Measurements from ENCODE around the gene AKR7A2.

AKR7A2 gene

GRCh38 chr1:19312782-19313635, 1.1 kb upstream of the AKR7A2 start:
- no peak for TF ChIP-seq CTCF (IDR thresholded peaks at IDR 0.05; ENCODE audit: low read depth, low read length, missing control alignments)
- DNase-seq (ENCODE audit: low read depth), result no peak
- H3K4me3 ChIP-seq (ENCODE audit: low read depth, low read length), result peak overlapping the region; percentile 76

- no peak for TF ChIP-seq CTCF (IDR thresholded peaks at IDR 0.05; ENCODE audit: low read depth, low read length, missing control alignments)
- no peak for DNase-seq (ENCODE audit: low read depth)
- H3K4me3 ChIP-seq (ENCODE audit: low read depth, low read length), result peak overlapping the region; percentile 88
Measured at GRCh38 chr1:19311503-19311930, 427 bp downstream of the AKR7A2 start.

- no peak for TF ChIP-seq CTCF (IDR thresholded peaks at IDR 0.05; ENCODE audit: low read depth, low read length, missing control alignments)
- peak overlapping the region; percentile 88 for H3K4me3 ChIP-seq (ENCODE audit: low read depth, low read length)
- no peak for DNase-seq (ENCODE audit: low read depth)
Measured at GRCh38 chr1:19310720-19311502, 1.0 kb downstream of the AKR7A2 start.

- TF ChIP-seq CTCF (IDR thresholded peaks at IDR 0.05; ENCODE audit: low read depth, low read length, missing control alignments), result no peak
- no peak for DNase-seq (ENCODE audit: low read depth)
- H3K4me3 ChIP-seq (ENCODE audit: low read depth, low read length), result no peak overlapping the region
Measured at GRCh38 chr1:19310061-19310460, 1.9 kb downstream of the AKR7A2 start.

GRCh38 chr1:19309123-19309813, 2.7 kb downstream of the AKR7A2 start:
- H3K4me3 ChIP-seq (ENCODE audit: low read depth, low read length), result no peak overlapping the region
- no peak for TF ChIP-seq CTCF (IDR thresholded peaks at IDR 0.05; ENCODE audit: low read depth, low read length, missing control alignments)
- no peak for DNase-seq (ENCODE audit: low read depth)

GRCh38 chr1:19308509-19308907, 3.4 kb downstream of the AKR7A2 start:
- TF ChIP-seq CTCF (IDR thresholded peaks at IDR 0.05; ENCODE audit: low read depth, low read length, missing control alignments), result no peak
- H3K4me3 ChIP-seq (ENCODE audit: low read depth, low read length), result no peak overlapping the region
- no peak for DNase-seq (ENCODE audit: low read depth)
